HG02759 (cell line): ENCODE data around the gene OR3A3.

ENCODE experiments used
- ATAC-seq: cut with Tn5 transposase; IDR thresholded peaks from one replicate; pipeline ENCODE4 v1.9.1; 2021; ENCODE audit warnings: mild to moderate bottlenecking, moderate library complexity; ENCODE audit not compliant: unreplicated experiment

Gene OR3A3

DNA sequence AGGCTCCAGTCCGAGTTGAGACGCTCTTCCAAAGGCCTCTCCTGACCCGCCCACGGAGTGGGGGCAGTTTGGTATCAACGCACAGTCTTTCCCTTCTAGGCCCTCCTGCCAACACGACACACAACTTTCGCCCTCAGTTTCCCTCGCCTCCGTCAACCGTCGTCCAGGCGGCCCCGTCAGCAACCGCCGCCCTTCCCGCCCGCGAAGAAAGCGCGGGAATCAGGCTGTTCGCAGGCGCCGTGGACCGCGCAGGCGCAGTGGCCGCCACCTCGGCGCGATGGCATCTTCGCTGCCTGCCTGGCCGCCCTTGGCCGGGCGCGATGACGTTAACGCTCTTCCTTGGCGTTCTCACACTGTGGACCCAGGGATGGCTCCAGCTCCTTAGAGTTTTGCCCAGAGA lies 60.4 kb downstream of the OR3A3 start, which contains the start of gene SPATA22:
Gene SPATA22 (minus strand): TSS at position 221 of the 400 bp plus-strand sequence. CDS start 2,494 bp downstream, outside the sequence.
- ATAC-seq = no peak

- no peak for ATAC-seq
Observed at GRCh38 chr17:3472137-3472536, 61.0 kb downstream of the OR3A3 start.
